ENCODE data around the gene B9D1.

The B9D1 gene

DNA sequence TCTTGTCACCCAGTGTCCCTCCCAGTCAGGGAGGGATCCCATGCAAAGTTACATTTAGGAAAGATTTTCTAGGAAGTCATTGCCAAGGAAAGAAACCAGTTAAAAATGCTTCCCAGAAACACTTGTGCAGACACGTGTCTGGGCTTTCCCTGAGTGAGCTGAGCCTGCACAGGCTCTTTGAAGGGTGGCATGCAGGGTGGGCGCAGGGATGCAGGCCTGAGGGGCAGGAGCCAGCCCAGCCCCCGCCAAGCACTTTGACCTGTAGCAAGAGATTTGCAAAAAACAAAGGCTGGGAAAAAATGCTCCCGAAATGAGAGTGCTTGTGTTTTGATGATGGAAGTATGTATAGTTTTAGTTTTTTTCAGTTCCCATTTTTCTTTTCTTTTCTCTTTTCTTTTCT lies 52.4 kb downstream of the B9D1 start:
- no peak for TF ChIP-seq CTCF (IDR thresholded peaks at IDR 0.05; ENCODE audit: insufficient read depth, low read length, missing control alignments)
- ChIA-PET POLR2A (no interaction called here), CTCF (no interaction called here)

GRCh38 chr17:19309701-19310100 lies 52.8 kb downstream of the B9D1 start:
- ChIA-PET CTCF (interaction anchor here (2.3 kb wide), 1 partner anchor 11 kb away, joined by 7 read pairs; no protein-coding TSS in a partner anchor), POLR2A (no interaction called here)
- no peak for DNase-seq (ENCODE audit: low read depth, low spot score)
- TF ChIP-seq CTCF (IDR thresholded peaks at IDR 0.05; ENCODE audit: insufficient read depth, low read length, missing control alignments), result no peak
- H3K4me3 ChIP-seq (ENCODE audit: low read depth, low read length), result no peak overlapping the region

More for the DNA sequence above, 52.4 kb downstream of the B9D1 start:
- DNase-seq (ENCODE audit: low read depth, low spot score), result no peak
- no peak overlapping the region for H3K4me3 ChIP-seq (ENCODE audit: low read depth, low read length)

- ChIA-PET CTCF (interaction anchor here (2.3 kb wide), 1 partner anchor 10 kb away, joined by 7 read pairs; no protein-coding TSS in a partner anchor), POLR2A (no interaction called here)
These were observed 54.1 kb downstream of the B9D1 start for GRCh38 chr17:19308398-19308797.

GRCh38 chr17:19307521-19307920 lies 55.0 kb downstream of the B9D1 start:
- H3K4me3 ChIP-seq (ENCODE audit: low read depth, low read length), result no peak overlapping the region
- ChIA-PET POLR2A (no interaction called here), CTCF (interaction anchor here (0.9 to 2.3 kb wide), 2 partner anchors 9 to 10 kb away, joined by 3 to 7 read pairs; no protein-coding TSS in a partner anchor)
- no peak for DNase-seq (ENCODE audit: low read depth, low spot score)
- TF ChIP-seq CTCF (IDR thresholded peaks at IDR 0.05; ENCODE audit: insufficient read depth, low read length, missing control alignments), result no peak

More at GRCh38 chr17:19308398-19308797, 54.1 kb downstream of the B9D1 start:
- no peak for TF ChIP-seq CTCF (IDR thresholded peaks at IDR 0.05; ENCODE audit: insufficient read depth, low read length, missing control alignments)
- H3K4me3 ChIP-seq (ENCODE audit: low read depth, low read length), result no peak overlapping the region
- DNase-seq (ENCODE audit: low read depth, low spot score), result no peak

- TF ChIP-seq CTCF (IDR thresholded peaks at IDR 0.05; ENCODE audit: insufficient read depth, low read length, missing control alignments), result no peak
- ChIA-PET POLR2A (no interaction called here), CTCF (interaction anchor here (0.9 to 1.1 kb wide), 2 partner anchors 11 to 18 kb away, joined by 3 read pairs; no protein-coding TSS in a partner anchor)
- H3K4me3 ChIP-seq (ENCODE audit: low read depth, low read length), result no peak overlapping the region
- no peak for DNase-seq (ENCODE audit: low read depth, low spot score)
These were observed 56.1 kb downstream of the B9D1 start for GRCh38 chr17:19306160-19307111.

GRCh38 chr17:19305761-19306159 lies 56.8 kb downstream of the B9D1 start:
- CTCF ChIA-PET, result interaction anchor here (1.1 kb wide), 1 partner anchor 19 kb away, joined by 3 read pairs; no protein-coding TSS in a partner anchor

More at GRCh38 chr17:19305761-19306159, 56.8 kb downstream of the B9D1 start:
- DNase-seq (ENCODE audit: low read depth, low spot score), result no peak
- POLR2A ChIA-PET, result no interaction called here
- no peak overlapping the region for H3K4me3 ChIP-seq (ENCODE audit: low read depth, low read length)
- no peak for TF ChIP-seq CTCF (IDR thresholded peaks at IDR 0.05; ENCODE audit: insufficient read depth, low read length, missing control alignments)
